ENCODE results near the gene CPLX3.

The CPLX3 gene

GRCh38 chr15:74828835-74829234, 2.4 kb downstream of the CPLX3 start:
- no peak for DNase-seq (ENCODE audit: low spot score)

GRCh38 chr15:74829486-74829885, 3.1 kb downstream of the CPLX3 start:
- DNase-seq (ENCODE audit: low spot score): no peak

- no peak for DNase-seq (ENCODE audit: low spot score)
Observed at GRCh38 chr15:74829991-74830390, 3.6 kb downstream of the CPLX3 start.

GRCh38 chr15:74830868-74831267, 4.4 kb downstream of the CPLX3 start:
- DNase-seq (ENCODE audit: low spot score): no peak

GRCh38 chr15:74831813-74832495, 5.5 kb downstream of the CPLX3 start:
- DNase-seq (ENCODE audit: low spot score): no peak

- DNase-seq (ENCODE audit: low spot score): no peak
Observed at GRCh38 chr15:74832826-74833225, 6.4 kb downstream of the CPLX3 start.

GRCh38 chr15:74833376-74834107, 7.1 kb downstream of the CPLX3 start:
- no peak for DNase-seq (ENCODE audit: low spot score)

GRCh38 chr15:74835312-74835823, 8.9 kb downstream of the CPLX3 start:
- no peak for DNase-seq (ENCODE audit: low spot score)

- DNase-seq (ENCODE audit: low spot score): no peak
Observed at GRCh38 chr15:74836846-74837245, 10.4 kb downstream of the CPLX3 start.

- DNase-seq (ENCODE audit: low spot score): no peak
Observed at GRCh38 chr15:74837482-74838136, 11.2 kb downstream of the CPLX3 start.

- no peak for DNase-seq (ENCODE audit: low spot score)
Observed at GRCh38 chr15:74838137-74838516, 11.7 kb downstream of the CPLX3 start.

- no peak for DNase-seq (ENCODE audit: low spot score)
Observed at GRCh38 chr15:74838746-74839525, 12.5 kb downstream of the CPLX3 start.

GRCh38 chr15:74839526-74840395, 13.3 kb downstream of the CPLX3 start:
- no peak for DNase-seq (ENCODE audit: low spot score)

- DNase-seq (ENCODE audit: low spot score): no peak
Observed at GRCh38 chr15:74840851-74841775, 14.7 kb downstream of the CPLX3 start.

GRCh38 chr15:74841891-74842373, 15.5 kb downstream of the CPLX3 start:
- no peak for DNase-seq (ENCODE audit: low spot score)

- peak; percentile 91 for DNase-seq (ENCODE audit: low spot score)
Observed at GRCh38 chr15:74842581-74843444, 16.4 kb downstream of the CPLX3 start, which contains the start of gene ULK3. ULK3 (minus strand) TSS chr15:74843156; CDS start chr15:74843105, 51 bp downstream.

GRCh38 chr15:74843445-74843828, 17.0 kb downstream of the CPLX3 start:
- no peak for DNase-seq (ENCODE audit: low spot score)

GRCh38 chr15:74843891-74844299, 17.5 kb downstream of the CPLX3 start:
- DNase-seq (ENCODE audit: low spot score): no peak
